Measurements from ENCODE around the gene MARCOL.

- TF ChIP-seq, protein P1, sequence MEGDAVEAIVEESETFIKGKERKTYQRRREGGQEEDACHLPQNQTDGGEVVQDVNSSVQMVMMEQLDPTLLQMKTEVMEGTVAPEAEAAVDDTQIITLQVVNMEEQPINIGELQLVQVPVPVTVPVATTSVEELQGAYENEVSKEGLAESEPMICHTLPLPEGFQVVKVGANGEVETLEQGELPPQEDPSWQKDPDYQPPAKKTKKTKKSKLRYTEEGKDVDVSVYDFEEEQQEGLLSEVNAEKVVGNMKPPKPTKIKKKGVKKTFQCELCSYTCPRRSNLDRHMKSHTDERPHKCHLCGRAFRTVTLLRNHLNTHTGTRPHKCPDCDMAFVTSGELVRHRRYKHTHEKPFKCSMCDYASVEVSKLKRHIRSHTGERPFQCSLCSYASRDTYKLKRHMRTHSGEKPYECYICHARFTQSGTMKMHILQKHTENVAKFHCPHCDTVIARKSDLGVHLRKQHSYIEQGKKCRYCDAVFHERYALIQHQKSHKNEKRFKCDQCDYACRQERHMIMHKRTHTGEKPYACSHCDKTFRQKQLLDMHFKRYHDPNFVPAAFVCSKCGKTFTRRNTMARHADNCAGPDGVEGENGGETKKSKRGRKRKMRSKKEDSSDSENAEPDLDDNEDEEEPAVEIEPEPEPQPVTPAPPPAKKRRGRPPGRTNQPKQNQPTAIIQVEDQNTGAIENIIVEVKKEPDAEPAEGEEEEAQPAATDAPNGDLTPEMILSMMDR (conservative IDR thresholded peaks at IDR 0.05), result no peak
- no peak for TF ChIP-seq ZFX (IDR thresholded peaks at IDR 0.05)
Measured at GRCh38 chr5:148259288-148259687, 21.0 kb downstream of the MARCOL start.
